GM19328 (cell line): ENCODE data around the gene PLET1.

Source experiments
- ATAC-seq: cut with Tn5 transposase; IDR thresholded peaks from one replicate; pipeline ENCODE4 v1.9.1; 2021; ENCODE audit warnings: mild to moderate bottlenecking, moderate library complexity; ENCODE audit not compliant: unreplicated experiment

The PLET1 gene, protein sequence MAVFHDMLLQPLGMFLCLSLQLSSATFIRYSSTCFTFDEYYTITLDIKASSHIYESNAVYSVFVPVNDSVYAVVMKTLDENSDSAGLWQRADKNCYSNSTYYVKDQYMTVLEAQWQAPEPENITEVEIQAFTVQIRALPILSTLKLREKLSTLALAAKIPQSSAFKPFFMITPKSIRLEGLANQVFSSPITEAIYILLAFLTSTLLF

DNA sequence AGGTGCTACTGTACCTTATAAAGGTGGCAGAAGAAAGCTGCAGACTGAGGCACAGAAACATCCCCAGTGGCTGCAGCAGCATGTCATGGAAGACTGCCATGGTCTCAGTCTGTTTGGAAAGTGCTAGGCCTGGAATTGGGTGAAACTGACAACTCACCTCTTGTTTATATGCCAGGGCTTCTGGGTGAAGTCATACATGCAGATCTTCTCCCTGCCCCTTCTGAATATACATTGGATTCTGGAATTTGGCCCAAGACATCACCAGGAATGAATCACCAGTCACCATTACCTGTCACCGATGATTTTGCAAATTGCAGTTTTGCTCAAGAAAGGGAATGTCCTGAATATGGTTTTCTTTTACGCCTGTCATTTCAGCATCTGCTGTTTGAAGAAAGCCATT lies at the start of gene PLET1:
Gene PLET1, minus strand, starts transcription at position 371 of the 400 bp plus-strand sequence. Its CDS starts 271 bp downstream, at position 100.
- ATAC-seq: no peak

DNA sequence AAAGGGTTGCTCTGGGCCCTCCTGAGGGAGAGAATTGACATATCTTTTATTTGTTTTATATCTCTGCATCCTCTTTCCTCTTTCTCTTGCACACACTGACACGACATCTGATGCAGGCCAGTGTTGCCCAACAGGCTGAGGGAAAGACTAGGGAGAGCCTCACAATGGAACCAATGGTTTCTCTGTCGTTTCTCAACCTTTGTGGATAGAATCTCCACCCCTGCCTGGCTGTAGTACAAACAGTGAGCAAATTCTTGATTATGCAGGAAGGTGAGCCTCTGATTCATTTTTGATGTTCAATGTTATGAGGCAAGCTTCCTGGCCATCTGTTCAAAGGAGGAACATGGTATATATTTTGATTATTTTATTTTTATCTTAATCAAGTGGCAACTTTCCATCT lies 49.8 kb upstream of the PLET1 start:
- no peak for ATAC-seq

DNA sequence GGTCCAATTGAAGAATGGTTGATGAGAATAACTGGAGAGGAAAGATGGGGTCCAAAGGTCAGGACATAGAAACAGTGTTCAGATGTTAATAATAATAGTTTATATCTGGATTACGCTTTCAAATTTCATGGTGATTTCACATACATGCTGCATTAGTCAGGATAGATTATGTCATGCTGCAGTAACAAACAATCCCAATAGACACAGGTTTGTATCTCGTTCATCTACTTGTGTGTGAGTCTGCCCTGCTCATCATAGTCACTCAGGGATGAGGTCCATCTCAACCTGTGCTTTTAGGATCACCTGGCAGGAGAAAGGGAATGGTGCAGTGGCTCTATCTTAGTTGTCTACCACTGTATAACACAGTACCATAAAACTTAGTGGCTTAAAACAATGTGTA lies 48.0 kb upstream of the PLET1 start:
- ATAC-seq: no peak

DNA sequence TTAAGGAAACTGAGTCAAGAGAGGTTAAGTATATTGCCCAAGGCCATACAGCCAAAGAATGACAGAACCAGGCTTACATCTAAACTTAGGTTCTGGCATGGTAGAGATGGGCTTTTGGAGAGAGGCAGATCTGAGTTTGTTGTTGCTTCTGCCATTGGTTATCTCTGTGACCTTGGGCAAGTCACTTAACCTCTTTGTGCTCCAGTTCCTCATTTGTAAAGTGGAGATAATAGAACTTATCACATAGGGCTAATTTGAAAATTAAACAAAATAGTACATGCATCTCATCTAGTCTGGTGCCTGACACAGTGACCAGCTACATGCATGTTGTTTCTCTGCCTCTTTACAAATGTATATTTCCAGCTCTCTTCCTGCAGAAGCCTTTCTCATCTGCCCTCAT lies 47.0 kb upstream of the PLET1 start:
- no peak for ATAC-seq

DNA sequence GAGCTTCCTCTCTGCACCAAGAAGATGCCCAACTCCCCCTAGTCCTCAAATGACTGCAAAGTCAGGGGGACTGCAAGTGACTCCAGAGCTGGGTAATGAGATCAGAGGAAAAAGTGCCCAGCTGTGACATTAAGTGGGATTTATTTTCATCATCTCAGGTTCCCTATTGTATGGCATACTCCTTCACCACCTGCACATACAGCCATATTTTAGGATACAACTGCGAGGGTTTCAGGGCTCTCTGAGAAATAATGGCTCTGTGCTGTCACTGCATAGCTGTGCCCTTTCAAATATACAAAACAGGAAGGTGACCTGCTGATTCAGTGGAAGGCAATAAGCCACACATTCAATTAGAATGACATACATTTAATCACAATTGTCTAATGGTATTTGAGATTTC lies 45.6 kb upstream of the PLET1 start:
- ATAC-seq: no peak

DNA sequence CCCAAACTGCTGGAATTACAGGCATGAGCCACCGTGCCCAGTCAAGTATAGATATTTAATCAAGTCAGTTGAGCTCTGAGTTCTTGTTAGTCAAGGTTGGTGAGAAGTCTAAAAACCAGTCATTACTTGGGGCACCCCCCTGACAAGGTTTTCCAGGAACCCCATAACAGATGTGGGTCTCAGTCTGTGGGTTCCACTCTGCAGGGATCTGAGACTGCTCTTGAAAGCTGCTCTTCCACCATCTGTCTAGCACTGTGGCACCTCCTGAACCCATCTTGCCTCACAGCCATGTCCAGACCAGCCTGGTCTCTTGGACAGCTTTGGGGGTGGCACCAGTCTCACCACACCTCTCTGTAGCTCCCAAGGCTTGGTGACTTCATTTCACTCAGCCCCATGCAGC lies 44.3 kb upstream of the PLET1 start:
- ATAC-seq: no peak

DNA sequence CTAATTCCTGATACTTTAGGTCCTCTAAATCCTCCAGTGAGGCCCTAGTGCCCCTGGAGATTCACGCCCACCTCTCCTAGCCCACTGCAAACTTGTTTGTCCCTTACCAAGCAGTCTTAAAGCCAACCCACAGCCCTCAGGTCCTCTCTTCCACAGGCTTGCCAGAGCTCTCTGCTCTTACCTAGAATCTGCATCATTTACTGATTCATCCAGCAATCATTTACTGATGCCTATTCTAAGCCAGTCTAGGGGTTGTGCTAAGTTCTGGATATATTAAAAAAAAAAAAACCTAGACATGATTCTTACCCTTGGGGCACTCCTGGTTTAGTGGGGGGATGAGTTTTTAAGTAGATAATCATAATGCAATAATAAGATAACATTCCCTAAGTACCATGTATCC lies 43.0 kb upstream of the PLET1 start:
- no peak for ATAC-seq

DNA sequence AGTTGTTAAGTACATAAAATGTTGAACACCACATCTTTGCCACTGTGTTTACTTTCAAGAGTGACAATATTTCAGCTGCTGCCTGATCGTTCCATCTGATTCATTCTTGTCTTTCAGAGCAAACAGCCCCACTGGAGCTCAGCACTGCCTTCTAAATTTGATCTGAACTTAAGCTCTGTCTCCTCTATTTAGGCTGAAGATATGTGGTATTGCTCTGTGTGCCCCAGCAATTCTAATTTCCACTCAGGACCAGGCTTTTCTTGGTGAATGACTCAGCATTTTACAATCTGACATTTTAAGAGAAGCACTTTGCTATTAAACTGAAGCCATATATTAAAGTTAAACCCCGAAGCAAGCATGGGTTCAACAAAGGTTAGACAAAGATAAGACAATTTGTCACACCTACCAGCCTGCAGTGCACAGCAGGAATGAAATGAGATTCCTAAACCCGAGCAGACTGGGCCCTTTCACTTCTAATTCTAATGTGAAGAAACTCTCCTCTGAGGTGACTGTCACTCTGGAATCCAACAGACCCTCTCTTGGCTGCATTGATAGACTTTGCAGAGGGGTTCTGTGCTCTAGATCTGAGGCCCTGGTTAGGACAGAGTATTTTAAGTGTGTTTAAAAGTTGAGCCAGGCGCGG lies 41.7 kb upstream of the PLET1 start:
- ATAC-seq: no peak

DNA sequence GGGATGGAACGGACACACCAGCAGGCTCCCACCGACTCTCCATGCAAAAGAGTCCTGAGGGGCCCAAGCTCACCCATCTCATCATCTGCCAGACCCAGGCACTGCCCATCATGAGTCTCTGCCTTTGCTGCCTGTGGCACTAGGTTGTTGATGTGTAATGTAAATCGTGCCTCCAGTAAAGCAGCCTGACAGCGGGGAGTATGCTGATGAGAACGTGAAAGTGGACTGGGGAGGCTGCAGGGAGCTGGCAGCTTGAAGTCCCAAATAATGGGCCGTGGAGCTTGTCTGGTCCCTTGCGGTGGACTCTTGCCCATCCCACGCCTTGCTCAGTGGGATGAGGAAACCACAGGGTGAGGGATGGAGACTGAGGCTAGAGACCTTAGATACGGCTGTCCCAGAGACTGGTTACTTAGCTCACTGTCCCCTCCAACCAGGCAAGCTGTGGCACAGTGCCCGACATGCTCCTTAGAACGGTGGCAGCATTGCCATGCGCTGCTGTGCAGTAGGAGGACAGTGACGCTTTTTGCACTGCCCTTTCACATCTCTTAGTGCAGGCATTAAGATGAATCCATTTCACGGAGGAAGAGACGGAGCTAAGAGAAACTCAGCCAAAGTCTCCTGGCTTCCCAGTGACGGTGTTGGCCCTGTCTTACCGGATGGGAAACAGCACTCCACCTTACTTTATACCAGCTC lies 39.6 kb upstream of the PLET1 start:
- no peak for ATAC-seq

DNA sequence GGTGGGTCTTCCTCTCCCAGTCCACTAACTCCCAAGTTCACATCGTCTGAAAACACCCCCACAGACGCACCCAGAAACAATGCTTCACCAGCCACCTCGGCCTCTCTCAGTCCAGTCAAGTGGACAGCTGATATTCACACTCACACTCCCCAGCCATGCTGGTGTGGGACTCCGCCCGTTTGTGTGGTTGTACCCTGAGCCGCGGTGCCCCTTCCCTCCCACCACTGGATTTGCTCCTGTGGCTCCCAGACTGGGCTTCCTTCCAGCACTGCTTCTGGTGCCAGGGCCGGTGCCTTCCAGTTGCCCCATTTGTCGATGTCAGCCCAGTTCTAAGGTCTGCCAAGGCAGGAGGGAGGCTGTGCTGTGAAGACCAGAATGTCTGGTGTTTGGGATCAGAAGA lies 37.9 kb upstream of the PLET1 start:
- ATAC-seq: no peak

DNA sequence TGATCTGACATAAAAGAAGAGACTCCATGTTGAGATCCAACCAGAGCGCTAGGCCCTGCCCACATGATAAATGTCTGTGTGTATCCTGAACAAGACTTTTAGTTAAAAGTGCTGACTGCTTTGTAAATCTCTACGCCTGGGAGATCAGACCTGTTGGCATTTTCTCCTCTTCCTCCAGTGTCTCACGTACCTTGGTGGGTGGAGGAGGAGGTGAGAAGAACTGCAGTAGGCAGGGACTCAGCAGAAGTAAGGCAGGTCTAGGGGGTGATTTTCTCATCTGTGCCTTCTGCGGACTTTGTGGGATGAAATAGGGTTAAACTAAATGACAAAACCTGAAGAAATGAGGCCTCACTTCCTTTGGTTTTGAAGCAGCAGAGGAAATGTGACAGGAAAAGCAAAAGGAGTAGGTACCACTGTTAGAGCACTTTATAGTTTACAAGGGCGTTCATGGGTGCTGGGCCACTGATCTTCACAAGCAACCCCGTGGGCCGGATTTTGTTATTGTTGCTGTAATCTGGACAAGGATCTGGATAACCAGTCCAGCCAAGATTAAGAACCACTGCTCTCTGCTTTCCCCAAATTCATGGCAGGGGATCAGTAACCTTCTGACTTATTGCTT lies 36.7 kb upstream of the PLET1 start:
- no peak for ATAC-seq

DNA sequence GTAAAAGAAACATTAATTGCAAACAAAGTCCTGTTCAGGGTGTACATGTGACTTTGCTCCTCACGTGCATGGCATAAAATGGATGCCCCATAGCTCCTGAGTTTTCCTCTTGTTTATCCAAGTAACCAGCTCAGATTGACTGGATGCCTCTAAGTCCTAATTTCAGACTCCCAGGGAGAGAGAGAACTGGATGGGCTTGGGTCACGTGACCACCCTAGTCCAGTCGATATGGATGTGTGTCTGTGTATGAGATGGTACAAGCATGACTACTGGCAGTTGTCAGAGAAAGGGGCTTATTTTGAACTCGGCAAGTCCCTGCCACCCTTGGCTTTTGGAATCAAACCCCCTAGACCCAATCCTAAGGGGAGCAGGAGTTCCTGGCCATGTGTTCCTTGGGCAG lies 35.4 kb upstream of the PLET1 start:
- ATAC-seq: no peak

DNA sequence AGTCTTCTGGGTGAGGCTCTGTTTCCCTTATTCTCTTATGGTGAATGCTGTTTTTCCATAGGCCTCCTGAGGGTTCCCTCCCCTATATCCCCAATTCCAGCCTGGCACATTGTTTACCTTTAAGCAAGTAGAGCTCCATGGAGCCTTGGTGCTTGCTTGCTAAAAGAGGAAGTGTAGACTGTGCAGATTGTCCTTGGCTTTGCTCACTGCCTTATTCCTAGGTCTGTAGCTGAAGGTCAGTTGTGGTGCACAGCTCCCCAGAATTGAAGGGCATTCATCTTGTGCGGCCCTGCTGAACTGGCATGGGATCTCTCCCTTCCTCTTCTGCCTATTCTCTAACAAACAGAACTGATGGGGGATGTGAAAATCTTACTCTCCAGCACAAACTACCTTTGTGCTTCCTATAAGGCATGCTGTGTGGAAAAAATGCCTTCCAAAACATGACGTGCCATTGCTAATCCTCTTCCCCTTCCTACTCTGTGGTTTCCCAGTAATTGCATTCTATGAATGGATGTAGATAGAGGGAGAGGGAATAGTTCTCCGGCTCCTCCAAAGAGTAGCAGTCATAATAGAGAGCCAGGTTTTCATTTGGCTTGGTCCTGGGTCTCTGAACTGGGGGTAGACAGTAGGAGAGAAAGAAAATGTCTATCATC lies 34.2 kb upstream of the PLET1 start:
- no peak for ATAC-seq

DNA sequence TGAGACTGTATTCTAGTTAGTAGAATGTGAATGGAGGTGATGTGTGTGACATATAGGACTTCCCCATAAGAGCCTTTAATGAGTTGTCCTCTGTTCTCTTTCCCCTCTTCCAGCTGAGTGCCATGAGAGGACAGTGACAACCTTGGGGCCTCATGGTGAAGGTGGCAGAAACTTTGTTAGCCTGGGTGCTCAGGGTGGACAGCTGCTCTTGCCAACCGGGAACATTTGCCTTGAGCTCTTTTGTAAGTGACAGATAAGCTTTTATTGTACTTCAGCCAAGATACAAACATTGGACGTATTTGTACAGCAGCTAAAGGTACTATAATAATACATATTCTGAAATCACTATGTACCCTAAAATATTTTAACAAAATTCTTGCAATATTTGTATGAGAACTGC lies 33.0 kb upstream of the PLET1 start:
- no peak for ATAC-seq

DNA sequence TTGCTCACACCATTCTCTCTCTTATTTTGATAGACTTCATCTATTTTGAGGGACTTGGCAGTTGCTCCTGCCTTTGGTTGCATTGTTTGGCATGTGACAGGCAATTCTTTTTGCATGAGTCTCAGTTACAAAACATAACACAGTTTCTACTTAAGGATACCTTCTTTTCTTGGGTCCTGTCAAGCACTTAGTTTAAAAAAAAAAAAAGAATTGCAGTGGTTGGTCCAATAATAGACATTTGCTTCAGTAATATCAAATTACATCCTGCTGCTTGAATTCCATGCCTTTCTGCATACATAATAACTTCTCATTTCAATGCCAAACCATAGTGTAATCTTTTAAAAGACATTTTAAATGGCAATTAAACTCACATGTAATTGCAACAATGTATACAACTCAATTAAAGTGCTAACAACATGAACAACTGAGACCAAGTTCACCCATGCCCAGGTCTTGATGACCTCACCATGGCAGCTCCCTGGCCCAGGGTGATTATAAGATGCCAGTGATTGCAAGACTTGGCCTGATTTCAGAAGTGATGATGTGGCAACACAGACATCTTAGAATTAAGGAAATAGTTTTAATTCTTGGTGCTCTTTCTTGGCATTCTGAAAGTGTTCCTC lies 32.2 kb upstream of the PLET1 start:
- no peak for ATAC-seq

DNA sequence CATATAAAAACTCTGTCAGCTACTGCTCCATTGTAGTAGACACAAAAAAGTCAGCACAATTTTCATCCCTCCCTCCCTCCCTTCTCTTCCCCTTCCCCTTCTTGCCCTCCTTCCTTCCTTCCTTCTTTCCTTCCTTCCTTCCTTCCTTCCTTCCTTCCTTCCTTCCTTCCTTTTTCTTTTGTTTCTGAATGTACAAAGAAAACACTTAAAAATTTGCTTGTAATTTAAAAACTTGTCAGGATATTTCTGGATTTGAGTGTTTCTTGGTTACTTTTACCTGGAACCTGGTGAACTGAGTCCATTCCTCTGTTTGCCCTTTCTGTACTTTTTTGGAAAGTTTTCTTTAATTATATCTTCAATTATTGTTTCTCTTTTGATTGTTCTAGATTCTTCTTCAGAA lies 31.5 kb upstream of the PLET1 start:
- ATAC-seq: no peak

DNA sequence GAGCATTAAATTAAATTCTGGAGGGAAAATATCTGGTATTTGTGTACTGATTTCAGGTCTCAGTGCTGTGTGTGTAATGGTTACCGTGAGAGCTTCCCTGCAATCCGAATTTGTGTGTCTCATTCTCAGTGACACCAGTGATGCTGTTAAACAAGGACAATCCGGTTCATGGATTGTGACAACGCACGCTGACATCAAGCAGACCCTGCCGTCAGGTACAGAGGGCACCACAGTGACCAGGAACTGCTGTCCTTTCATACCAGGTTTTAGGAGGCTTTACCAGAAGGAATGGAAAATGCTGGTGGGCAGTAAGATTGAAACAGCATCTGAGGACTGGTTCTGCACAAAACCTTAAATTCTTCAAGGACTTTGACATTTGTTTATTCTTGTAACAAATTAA lies 30.5 kb upstream of the PLET1 start:
- ATAC-seq: no peak

DNA sequence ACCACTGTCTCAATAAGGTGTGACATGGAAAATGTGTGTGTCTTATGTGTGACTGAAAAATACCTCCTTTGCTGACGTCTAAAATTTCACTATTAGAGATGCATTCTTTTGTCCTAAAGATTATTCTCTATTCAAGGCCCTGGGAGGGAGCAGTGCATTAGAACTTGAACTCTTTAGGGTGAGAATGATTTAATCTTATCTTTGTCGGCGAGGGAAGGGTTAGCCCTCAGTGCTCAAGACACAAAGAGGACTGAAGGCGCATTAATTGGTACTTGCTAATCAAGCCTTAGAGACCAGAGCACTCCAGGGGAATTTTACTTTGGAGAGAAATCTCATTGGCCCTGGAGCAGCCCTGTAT lies 29.8 kb upstream of the PLET1 start:
- no peak for ATAC-seq

DNA sequence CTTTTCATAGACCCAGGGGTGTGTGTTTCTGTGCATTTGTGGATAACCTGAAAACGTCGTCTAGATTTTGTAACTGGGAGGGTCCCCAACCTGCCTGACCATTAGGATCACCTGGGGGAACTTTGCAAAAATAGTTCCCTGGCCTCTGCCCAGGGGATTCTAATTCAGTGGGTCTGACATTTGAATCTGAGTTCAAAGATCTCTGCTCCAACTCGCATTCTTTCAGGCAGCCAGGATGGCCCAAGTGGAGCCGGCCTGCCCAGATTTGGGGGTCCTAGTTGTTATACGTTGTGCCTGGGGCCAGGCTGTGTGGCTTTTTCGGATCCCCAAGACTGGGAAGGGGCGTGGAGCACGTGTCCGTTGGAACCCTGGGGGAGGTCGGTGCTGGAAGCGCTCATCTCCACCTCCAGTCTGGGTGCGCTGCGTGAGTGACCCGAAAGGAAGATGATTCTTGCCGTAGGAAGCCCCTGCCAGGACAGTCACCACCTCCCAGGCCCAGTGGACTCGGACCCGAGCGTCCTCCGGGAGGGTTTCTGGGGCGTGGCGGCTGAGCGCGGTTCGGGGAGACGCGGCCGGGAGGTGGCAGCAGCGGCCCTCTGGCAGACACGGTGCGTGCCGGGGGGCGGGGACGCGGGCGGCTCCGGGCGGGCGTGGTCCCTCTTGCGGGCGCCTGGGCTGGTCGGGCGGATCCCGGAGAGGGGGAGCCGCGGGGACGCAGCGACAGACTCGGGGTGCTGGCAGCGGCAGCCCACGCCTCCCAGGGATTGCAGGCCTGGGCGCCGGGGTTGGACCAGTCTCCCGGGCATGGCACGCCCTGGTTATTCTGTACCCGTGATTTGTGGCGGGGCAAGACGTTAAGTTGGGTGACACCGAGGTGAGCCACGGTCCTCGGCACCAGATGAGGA lies 29.2 kb upstream of the PLET1 start:
- ATAC-seq: peak; percentile 89

DNA sequence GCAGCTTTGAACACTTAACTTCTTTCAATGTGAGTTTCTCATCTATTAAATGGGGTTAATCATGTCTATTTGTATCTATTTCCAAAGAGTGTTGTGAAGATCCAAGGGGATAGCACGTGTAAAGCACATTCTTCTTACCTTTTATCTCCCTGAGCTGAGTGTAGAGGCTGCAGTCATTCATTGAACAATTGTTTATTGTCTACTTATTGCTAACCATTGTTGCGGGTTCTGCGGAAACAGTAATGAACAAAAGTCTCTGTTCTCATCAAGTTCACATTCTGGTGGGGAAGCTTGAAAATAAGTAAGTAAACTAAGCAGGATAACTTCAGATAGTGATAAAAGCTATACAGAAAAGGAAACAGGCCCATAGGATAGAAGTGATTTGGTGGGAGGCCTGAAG lies 27.4 kb upstream of the PLET1 start:
- ATAC-seq: no peak
